GM19099 (cell line): Measurements from ENCODE around the gene SPATA16.

ENCODE experiments used
- POLR2A ChIP-seq: IDR thresholded peaks from 3 replicates; pipeline ENCODE4 v1.6.1; 2011; ENCODE audit warnings: low read depth; ENCODE audit not compliant: insufficient read length; ENCODE audit errors: extremely low read depth

SPATA16 gene

DNA sequence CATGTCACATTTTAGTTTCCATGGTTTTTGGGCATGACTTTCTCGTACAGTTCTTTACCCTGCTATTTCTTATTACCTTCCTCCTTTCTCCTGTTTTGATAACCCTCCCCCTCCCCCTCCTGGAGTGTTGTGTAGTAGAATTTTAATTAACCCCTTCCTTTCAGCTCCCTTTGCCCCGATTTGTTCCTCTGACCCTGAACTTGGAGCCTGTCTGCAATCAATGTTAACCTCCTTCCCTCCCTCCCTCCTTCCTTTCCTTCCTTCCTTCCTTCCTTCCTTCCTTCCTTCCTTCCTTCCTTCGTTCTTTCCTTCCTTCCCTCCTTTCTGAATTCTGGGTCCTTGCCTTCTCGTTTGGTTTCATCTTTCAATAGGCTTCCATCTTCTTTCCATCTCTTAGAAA, 300.1 kb downstream of the SPATA16 start:
- TF ChIP-seq POLR2A = no peak

DNA sequence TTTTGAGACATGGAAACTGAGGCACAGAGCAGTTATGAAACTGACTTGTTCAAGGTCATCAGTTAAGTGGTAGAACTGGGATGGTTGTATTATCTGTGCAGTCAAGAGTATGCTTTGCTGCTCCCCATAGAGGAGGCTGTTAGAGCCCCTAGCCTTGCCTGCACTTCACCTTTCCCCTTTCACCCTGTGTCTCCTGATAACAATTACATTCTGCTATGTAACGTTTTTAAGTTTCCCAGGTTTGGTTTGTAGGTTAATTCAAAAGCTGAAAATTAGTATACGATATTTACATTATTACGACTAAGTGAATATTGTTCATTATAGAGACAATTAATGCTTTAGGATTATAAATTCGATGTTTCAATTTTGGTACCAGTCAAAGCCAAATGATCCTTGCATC, 300.6 kb downstream of the SPATA16 start:
- no peak for TF ChIP-seq POLR2A

DNA sequence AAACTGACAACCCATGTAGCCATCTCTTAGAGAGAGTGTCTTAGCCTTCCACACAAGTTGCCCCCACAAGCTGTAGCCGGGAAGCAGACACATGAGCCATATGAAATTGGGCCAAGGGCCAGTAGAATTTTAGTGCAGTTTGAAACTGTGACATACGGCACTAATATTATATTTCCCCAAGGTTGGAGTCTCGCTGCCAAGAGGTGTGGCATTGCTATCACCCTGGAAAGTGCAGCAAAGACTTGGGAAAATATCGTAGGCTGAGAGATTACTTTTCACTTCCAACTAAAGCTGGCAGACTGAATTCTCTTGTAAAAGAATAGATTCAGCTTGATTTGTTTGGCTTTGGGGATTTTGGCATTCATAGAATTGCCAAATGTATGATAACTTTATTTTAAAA, 301.4 kb downstream of the SPATA16 start:
- no peak for TF ChIP-seq POLR2A
